Measurements from ENCODE around the gene SORCS1.

- TF ChIP-seq ZNF792 (tag by site-specific recombination; IDR thresholded peaks at IDR 0.05), result no peak
- TF ChIP-seq ZNF555 (tag by site-specific recombination; conservative IDR thresholded peaks at IDR 0.05), result no peak
- no peak for TF ChIP-seq ZNF362 (tag by site-specific recombination; IDR thresholded peaks at IDR 0.05)
- TF ChIP-seq BCL6B (tag by site-specific recombination; IDR thresholded peaks at IDR 0.05), result no peak
- TF ChIP-seq KLF10 (tag by site-specific recombination; IDR thresholded peaks at IDR 0.05), result no peak
- TF ChIP-seq SP3 (tag by site-specific recombination; IDR thresholded peaks at IDR 0.05), result no peak
- no peak for TF ChIP-seq ZNF416 (tag by site-specific recombination; IDR thresholded peaks at IDR 0.05)
Measured at GRCh38 chr10:106567629-106568028, 596.9 kb downstream of the SORCS1 start.

All from HEK293 (cell line).